ENCODE results near the gene NUP93.
A peak's percentile ranks its signal among the peaks of the same experiment; 100 is the strongest.

Gene NUP93
- 32.1 to 43.4 (median 38.0) reads per million in 3 donors for total RNA-seq

GRCh38 chr16:56729735-56730662 lies at the start of gene NUP93:
Gene NUP93 (plus strand): TSS chr16:56730129. CDS start chr16:56748248, 18,119 bp downstream.
- Histone ChIP-seq H3K27ac (ENCODE audit: insufficient read depth, low read length, poor library complexity, severe bottlenecking) (peak within 1 kb of the TSS; percentile 61), H3K4me1 (ENCODE audit: control insufficient read depth, insufficient read depth, low read length, poor library complexity, severe bottlenecking) (peaks cover 14% of the 10 kb centered on the region), H3K36me3 (ENCODE audit: control insufficient read depth, insufficient read depth, low read length) (no peaks in the 10 kb centered on the region), H3K9me3 (ENCODE audit: control insufficient read depth, low read length) (no peaks in the 10 kb centered on the region), H3K27me3 (replicated peaks; ENCODE audit: control insufficient read depth, insufficient read depth, low read length, poor library complexity, severe bottlenecking) (no peaks in the 10 kb centered on the region), H3K4me3 (ENCODE audit: insufficient read depth, low read depth, low read length, poor library complexity, severe bottlenecking) (peak within 1 kb of the TSS; percentile 68)
- peak; percentile 82 to 86 (median 83) for DNase-seq

DNA sequence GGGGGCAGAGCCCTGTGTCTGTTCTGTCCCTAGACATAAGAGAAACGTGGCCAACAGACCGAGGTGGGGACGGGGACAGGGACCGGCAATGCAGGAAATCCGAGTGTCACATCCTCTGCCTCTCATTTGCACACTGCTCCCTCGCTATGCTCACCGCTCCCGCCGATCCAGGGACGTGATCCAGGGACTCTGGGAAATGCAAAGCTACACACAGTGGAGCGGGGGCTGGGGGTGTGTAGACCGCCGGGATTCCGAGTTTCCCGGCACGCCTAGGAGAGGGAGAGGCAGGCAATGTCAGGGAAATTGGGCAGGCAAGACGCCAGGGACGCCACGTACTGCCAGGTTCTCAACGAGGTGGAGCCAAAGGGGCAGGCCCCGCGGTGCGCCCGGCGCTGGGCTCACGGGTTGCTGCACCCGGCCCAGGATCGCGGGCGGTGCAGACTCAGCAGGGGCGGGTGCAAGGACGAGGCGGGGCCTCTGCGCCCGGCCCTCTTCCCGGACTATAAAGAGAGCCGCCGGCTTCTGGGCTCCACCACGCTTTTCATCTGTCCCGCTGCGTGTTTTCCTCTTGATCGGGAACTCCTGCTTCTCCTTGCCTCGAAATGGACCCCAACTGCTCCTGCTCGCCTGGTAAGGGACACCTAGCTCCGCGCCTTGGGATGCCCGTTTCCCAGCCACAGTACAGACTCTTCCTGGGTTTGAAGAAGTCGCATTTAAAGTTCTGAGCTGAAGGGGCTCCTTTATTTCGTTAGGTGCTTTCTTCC lies 47.8 kb upstream of the NUP93 start, which contains the start of gene MT1X:
Gene MT1X, plus strand, starts transcription at position 532 of the 764 bp plus-strand sequence. Its CDS starts 71 bp downstream, at position 603.
- peak; percentile 69 to 83 (median 70) for DNase-seq
- Histone ChIP-seq H3K36me3 (ENCODE audit: control insufficient read depth, insufficient read depth, low read length) (no peaks in the 10 kb centered on the region), H3K4me1 (ENCODE audit: control insufficient read depth, insufficient read depth, low read length, poor library complexity, severe bottlenecking) (peaks cover 8% of the 10 kb centered on the region), H3K27me3 (replicated peaks; ENCODE audit: control insufficient read depth, insufficient read depth, low read length, poor library complexity, severe bottlenecking) (no peaks in the 10 kb centered on the region), H3K4me3 (ENCODE audit: insufficient read depth, low read depth, low read length, poor library complexity, severe bottlenecking) (peak within 1 kb of the TSS; percentile 86), H3K27ac (ENCODE audit: insufficient read depth, low read length, poor library complexity, severe bottlenecking) (peak within 1 kb of the TSS; percentile 80), H3K9me3 (ENCODE audit: control insufficient read depth, low read length) (no peaks in the 10 kb centered on the region)

DNA sequence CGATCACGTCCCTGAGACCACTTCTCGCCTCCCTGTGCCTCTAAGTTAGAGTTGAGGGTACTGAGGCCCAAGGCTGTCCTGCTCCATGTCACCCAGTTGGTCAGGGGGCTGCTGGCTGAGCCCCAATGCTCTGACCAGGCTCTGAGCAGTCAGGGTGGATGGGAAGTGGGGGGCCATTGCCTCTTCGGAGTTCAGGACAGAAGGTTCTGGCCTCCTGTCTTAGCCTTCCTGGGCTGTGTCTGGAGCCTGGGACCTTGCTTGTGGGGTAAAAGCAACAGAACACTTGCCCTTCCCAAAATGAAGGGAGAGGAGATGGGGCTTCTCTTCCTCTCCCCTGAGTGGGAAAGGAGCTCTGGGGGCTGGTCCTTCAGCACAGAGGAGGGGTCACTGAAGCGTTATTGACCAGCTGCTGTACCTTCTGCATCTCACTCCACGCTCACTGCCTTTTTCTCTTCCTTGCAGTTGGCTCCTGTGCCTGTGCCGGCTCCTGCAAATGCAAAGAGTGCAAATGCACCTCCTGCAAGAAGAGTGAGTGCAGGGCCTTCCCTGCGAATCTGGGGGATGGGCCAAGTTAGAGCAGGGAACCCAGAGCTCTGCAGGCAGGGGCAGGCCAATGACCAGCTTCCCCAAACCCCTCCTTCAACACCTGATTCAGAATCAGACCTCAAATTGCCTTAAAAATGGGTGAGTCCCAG lies 47.1 kb upstream of the NUP93 start:
- Histone ChIP-seq H3K9me3 (ENCODE audit: control insufficient read depth, low read length) (no peaks in the 10 kb centered on the region), H3K4me1 (ENCODE audit: control insufficient read depth, insufficient read depth, low read length, poor library complexity, severe bottlenecking) (peaks cover 8% of the 10 kb centered on the region), H3K27me3 (replicated peaks; ENCODE audit: control insufficient read depth, insufficient read depth, low read length, poor library complexity, severe bottlenecking) (no peaks in the 10 kb centered on the region), H3K36me3 (ENCODE audit: control insufficient read depth, insufficient read depth, low read length) (no peaks in the 10 kb centered on the region), H3K4me3 (ENCODE audit: insufficient read depth, low read depth, low read length, poor library complexity, severe bottlenecking) (peak overlapping the region; percentile 86), H3K27ac (ENCODE audit: insufficient read depth, low read length, poor library complexity, severe bottlenecking) (peak overlapping the region; percentile 80)
- no peak for DNase-seq

DNA sequence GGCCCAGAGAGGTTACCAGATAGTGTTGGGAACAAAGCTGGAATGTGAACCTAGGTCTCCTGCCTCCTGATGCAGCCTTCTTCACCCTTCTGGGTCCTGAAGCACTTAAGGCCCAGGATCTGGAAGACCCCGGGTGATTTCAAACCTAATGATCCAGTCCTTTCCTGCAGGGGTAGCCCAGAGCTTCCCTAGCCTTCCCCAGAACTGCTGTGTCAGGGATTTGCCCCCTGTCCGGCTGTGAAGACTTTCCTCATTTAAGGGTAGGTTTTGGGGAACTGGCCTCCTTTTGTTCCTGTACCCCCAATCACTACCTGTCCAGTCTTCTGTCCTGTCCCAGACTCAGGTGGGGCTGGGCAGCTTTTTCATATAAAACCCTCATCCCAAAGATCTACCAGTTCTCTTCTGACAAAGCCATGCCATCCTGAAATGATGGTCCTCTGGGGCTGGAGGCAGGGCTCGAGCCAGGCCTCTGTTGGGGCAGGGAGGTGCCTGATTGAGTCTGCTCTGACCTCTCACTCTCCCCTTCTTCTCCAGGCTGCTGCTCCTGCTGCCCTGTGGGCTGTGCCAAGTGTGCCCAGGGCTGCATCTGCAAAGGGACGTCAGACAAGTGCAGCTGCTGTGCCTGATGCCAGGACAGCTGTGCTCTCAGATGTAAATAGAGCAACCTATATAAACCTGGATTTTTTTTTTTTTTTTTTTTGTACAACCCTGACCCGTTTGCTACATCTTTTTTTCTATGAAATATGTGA lies 46.3 kb upstream of the NUP93 start:
- no peaks in the 10 kb centered on the region for H3K9me3 ChIP-seq (ENCODE audit: control insufficient read depth, low read length)
- H3K4me3 ChIP-seq (ENCODE audit: insufficient read depth, low read depth, low read length, poor library complexity, severe bottlenecking), result peak overlapping the region; percentile 86
- peaks cover 8% of the 10 kb centered on the region for H3K4me1 ChIP-seq (ENCODE audit: control insufficient read depth, insufficient read depth, low read length, poor library complexity, severe bottlenecking)
- no peak for DNase-seq
- H3K36me3 ChIP-seq (ENCODE audit: control insufficient read depth, insufficient read depth, low read length), result no peaks in the 10 kb centered on the region
- H3K27ac ChIP-seq (ENCODE audit: insufficient read depth, low read length, poor library complexity, severe bottlenecking), result no peak overlapping the region
- H3K27me3 ChIP-seq (replicated peaks; ENCODE audit: control insufficient read depth, insufficient read depth, low read length, poor library complexity, severe bottlenecking), result no peaks in the 10 kb centered on the region

DNA sequence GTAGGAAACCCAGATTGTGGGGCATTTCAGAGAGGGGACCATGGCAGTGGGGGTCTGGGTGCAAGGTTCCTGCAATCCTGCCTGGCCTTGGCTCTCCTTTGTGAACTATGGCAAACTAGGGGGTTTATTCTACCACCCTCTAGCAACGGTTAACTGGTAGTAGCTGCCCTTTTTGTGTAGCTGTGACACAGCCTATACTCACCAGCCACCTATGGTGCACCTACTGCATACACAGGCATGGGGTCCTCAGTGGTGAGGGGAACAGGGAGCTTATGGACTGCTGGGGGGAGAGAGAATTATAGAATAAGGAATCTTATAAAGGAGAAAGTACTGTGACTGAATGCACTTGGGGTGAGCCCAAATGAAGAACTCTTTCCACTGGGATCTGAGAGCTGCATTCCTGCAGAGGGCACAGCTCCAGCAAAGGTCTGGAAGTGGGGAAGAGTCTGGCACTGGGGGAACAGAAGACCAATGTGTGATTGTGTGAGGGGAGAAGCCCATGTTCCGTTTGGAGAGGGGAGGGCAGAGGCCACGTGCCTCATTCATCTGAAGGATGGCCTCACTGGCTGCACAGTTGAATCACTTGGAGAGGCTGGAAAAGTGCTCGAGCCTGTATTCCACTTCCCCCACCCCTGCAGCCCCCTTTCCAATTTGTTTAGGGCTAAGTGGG lies 45.5 kb upstream of the NUP93 start:
- H3K27ac ChIP-seq (ENCODE audit: insufficient read depth, low read length, poor library complexity, severe bottlenecking), result no peak overlapping the region
- DNase-seq, result no peak
- no peaks in the 10 kb centered on the region for H3K9me3 ChIP-seq (ENCODE audit: control insufficient read depth, low read length)
- H3K27me3 ChIP-seq (replicated peaks; ENCODE audit: control insufficient read depth, insufficient read depth, low read length, poor library complexity, severe bottlenecking), result no peaks in the 10 kb centered on the region
- peaks cover 8% of the 10 kb centered on the region for H3K4me1 ChIP-seq (ENCODE audit: control insufficient read depth, insufficient read depth, low read length, poor library complexity, severe bottlenecking)
- H3K4me3 ChIP-seq (ENCODE audit: insufficient read depth, low read depth, low read length, poor library complexity, severe bottlenecking), result no peak overlapping the region
- H3K36me3 ChIP-seq (ENCODE audit: control insufficient read depth, insufficient read depth, low read length), result no peaks in the 10 kb centered on the region

- Histone ChIP-seq H3K9me3 (ENCODE audit: control insufficient read depth, low read length) (no peaks in the 10 kb centered on the region), H3K36me3 (ENCODE audit: control insufficient read depth, insufficient read depth, low read length) (no peaks in the 10 kb centered on the region), H3K4me1 (ENCODE audit: control insufficient read depth, insufficient read depth, low read length, poor library complexity, severe bottlenecking) (peaks cover 8% of the 10 kb centered on the region), H3K4me3 (ENCODE audit: insufficient read depth, low read depth, low read length, poor library complexity, severe bottlenecking) (no peak overlapping the region), H3K27ac (ENCODE audit: insufficient read depth, low read length, poor library complexity, severe bottlenecking) (no peak overlapping the region), H3K27me3 (replicated peaks; ENCODE audit: control insufficient read depth, insufficient read depth, low read length, poor library complexity, severe bottlenecking) (no peaks in the 10 kb centered on the region)
- DNase-seq, result no peak
Observed at GRCh38 chr16:56684926-56685590, 44.9 kb upstream of the NUP93 start.

DNA sequence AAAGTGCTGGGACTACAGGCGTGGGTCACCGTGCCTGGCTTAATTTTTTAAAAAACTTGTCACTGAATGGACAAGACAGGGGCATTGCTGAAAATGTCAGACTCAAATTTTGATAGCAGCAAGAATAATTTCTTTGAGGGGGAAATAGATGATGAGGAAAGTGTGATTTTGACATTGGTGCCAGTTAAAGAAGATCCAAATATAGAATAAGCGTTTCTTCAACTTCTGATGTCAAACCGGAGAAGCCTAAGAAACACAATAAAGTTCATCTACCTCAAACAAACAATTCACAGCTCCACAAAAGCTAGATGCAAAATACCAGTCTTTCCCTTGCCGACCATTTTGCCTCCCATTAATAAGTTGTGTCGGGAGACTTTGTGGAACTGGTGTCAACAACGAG lies 43.2 kb upstream of the NUP93 start:
- peaks cover 8% of the 10 kb centered on the region for H3K4me1 ChIP-seq (ENCODE audit: control insufficient read depth, insufficient read depth, low read length, poor library complexity, severe bottlenecking)
- no peak for DNase-seq
- H3K27ac ChIP-seq (ENCODE audit: insufficient read depth, low read length, poor library complexity, severe bottlenecking), result no peak overlapping the region
- H3K27me3 ChIP-seq (replicated peaks; ENCODE audit: control insufficient read depth, insufficient read depth, low read length, poor library complexity, severe bottlenecking), result no peaks in the 10 kb centered on the region
- no peak overlapping the region for H3K4me3 ChIP-seq (ENCODE audit: insufficient read depth, low read depth, low read length, poor library complexity, severe bottlenecking)
- H3K9me3 ChIP-seq (ENCODE audit: control insufficient read depth, low read length), result no peaks in the 10 kb centered on the region
- H3K36me3 ChIP-seq (ENCODE audit: control insufficient read depth, insufficient read depth, low read length), result no peaks in the 10 kb centered on the region

GRCh38 chr16:56688762-56689161 lies 41.2 kb upstream of the NUP93 start:
- H3K36me3 ChIP-seq (ENCODE audit: control insufficient read depth, insufficient read depth, low read length), result no peaks in the 10 kb centered on the region
- H3K27me3 ChIP-seq (replicated peaks; ENCODE audit: control insufficient read depth, insufficient read depth, low read length, poor library complexity, severe bottlenecking), result no peaks in the 10 kb centered on the region
- DNase-seq, result no peak
- H3K4me1 ChIP-seq (ENCODE audit: control insufficient read depth, insufficient read depth, low read length, poor library complexity, severe bottlenecking), result no peaks in the 10 kb centered on the region
- no peak overlapping the region for H3K4me3 ChIP-seq (ENCODE audit: insufficient read depth, low read depth, low read length, poor library complexity, severe bottlenecking)
- H3K27ac ChIP-seq (ENCODE audit: insufficient read depth, low read length, poor library complexity, severe bottlenecking), result no peak overlapping the region
- no peaks in the 10 kb centered on the region for H3K9me3 ChIP-seq (ENCODE audit: control insufficient read depth, low read length)
